GM19025 (cell line): ENCODE results near the gene ILDR1.

Source experiments
- ATAC-seq: cut with Tn5 transposase; IDR thresholded peaks from one replicate; pipeline ENCODE4 v1.9.1; 2021; ENCODE audit warnings: mild to moderate bottlenecking, low read depth, moderate library complexity; ENCODE audit not compliant: unreplicated experiment

ILDR1 gene

DNA sequence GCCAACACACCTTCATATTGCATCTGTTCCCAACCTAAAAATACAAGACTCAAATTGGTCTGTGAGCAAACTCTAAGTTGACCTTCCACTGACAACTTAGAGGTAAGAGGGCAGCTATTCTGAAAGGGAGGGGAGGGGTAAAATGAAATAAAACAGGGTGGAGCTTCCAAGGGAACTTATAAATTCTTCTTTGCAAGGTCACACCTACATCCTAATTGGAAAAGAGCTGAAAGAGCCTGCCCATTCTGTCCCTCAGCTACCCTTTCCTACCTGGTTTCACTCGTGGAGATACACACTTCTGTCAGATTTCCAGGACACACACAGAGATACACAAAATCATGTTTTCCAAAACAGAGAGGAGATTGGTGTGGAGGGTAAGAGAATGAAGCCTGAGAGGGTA lies 1.0 kb downstream of the ILDR1 start:
- no peak for ATAC-seq

DNA sequence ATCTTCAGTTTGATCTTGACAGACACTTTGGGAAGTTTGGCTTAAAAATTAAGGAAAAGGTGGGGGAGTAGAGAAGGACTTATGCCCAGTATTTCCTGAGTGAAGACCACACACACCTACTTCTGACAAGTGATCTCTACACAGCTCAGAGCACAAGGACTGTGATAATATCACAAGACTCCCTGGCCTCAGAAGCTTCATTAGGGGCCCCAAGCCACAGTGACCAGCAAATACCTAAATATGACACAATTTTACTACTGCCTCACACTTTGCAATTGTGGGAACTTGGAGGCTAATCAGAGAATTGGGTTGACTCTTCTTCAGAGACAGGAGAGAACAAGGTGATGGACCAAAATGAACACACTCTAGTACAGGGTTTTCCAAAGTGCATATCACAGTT lies 2.6 kb downstream of the ILDR1 start:
- no peak for ATAC-seq

- ATAC-seq: peak; percentile 86
These were observed 7.3 kb downstream of the ILDR1 start for GRCh38 chr3:122014741-122015140.

DNA sequence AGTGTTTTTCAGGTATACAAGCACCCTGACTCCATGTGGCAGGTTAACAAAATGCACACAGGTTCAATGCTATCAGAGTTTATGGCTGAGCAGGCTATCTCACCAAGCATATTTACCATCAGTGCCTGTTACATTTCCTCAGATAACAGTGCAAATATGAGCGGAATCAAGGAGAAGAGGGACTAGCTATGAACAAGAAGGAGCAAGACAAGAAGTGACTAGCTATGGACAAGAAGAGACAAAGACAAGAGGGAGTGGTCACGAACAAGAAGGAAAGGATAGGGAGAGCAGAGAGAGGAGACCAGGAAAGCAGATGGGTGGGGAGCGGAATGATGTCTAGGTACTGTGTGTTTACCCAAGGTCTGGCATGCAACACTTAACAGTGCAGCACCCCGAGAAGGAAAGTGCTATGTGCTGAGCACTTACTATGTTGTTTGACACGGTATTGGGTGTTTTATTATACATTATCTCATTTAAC lies 8.6 kb downstream of the ILDR1 start:
- no peak for ATAC-seq

DNA sequence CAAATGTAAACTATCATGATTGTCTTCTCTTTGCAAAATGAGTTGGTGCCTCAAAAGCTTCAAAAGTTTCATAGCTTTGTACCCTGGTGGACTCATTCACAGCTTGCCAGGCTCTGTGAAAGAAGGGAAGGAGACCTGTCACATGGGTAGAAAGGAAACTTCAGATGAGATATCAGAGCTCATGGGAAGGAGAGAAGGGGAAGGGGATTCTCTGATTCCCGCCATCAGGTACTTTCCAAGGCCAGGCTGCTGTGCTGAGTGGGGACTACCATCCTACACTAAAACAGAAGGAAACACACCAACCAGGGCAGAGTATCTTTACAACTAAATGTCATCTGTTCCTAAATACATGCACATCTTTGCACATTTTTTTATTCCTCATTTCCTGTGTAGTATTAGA lies 9.2 kb downstream of the ILDR1 start:
- ATAC-seq: no peak

DNA sequence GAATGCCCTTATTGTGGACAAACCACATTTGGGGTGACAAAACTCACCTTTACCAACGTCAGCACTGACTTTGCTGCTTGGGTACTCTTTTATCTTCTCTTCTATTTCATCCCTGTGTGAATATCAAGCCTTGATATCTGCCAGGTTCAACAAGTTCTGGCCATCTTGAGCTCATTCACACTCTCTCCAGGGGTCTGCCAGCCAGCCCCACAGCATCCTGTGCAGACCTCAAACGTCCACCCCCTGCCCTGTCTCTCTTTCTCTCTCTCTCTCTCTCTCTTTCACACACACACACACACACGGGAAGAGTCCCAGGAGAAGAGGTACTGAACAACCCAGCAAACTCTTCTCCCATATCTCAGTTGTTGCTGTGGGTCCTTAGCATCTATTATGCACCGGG lies 10.7 kb downstream of the ILDR1 start:
- no peak for ATAC-seq

DNA sequence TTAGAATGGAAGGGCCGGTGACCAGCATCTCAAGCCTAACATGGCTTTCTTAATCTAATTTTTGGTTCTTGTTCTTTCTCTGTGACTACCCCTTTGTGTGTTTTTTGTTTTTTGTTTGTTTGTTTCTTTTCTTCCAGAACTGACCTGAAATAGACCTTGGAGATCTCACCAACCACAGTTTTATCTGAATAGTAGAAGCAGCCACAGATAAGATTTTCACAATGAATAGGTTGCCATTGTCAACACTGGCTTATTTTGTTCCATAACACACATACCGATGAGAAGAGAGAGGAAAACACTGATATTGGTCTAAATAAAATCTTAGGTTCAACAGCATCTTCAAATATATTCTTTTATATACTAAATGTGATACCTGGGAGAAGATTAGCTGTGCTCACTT lies 11.5 kb downstream of the ILDR1 start:
- ATAC-seq: no peak

DNA sequence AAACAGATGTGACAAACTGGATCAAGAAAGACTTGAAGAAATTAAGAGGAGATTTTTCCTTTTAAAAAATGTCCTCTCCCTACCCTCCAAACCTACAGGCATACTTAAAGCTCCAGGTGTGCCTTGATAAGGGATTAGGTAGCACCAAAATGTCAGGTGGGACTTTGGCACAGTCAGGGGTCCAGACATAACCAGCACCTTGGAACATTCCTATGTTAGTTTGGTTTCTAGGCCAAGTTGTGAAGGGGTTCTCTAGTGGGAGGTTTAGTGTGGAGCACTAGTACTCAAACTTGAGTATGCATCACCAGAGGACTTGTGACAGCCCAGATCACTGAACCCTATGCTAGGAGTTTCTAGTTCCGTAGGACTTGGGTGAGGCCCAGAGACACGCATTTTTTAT lies 13.9 kb downstream of the ILDR1 start:
- no peak for ATAC-seq

GRCh38 chr3:122006267-122006666 lies 15.8 kb downstream of the ILDR1 start:
- no peak for ATAC-seq

DNA sequence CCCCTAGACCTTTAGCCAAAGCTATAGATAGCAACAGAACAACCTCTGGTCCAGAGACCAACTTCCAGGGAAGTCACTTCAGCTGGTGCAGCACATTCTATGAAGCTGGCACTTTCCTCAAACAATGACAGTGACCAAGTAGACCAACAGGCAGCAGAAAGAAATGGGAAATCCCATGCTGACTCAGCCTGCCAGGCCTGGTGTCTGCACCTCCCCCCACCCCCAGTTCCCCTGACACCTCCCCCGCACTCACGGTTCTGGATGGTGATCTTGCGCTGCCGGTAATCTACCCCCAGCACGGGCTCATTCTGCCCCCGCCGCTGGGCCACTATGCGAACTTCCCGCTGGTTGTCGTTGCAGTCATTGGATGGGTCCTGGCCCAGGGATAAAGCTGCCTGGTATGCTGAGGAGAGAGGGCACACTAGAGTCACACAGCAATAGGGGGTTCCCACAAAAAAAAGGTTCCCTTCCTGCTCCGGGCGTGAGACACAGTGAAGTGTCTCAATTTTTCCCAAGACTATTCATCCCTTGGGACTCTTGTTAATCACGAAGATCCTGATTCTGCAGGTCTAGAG lies 17.0 kb downstream of the ILDR1 start:
- peak; percentile 46 for ATAC-seq

GRCh38 chr3:122004107-122004506 lies 17.9 kb downstream of the ILDR1 start:
- ATAC-seq: no peak

- ATAC-seq: no peak
These were observed 18.4 kb downstream of the ILDR1 start for GRCh38 chr3:122003606-122004005.

- no peak for ATAC-seq
These were observed 18.9 kb downstream of the ILDR1 start for GRCh38 chr3:122003112-122003511.

GRCh38 chr3:122002611-122003010 lies 19.4 kb downstream of the ILDR1 start:
- no peak for ATAC-seq

GRCh38 chr3:122001892-122002291 lies 20.2 kb downstream of the ILDR1 start:
- no peak for ATAC-seq

GRCh38 chr3:122000936-122001605 lies 21.0 kb downstream of the ILDR1 start:
- no peak for ATAC-seq

GRCh38 chr3:121999931-122000330 lies 22.1 kb downstream of the ILDR1 start:
- no peak for ATAC-seq

GRCh38 chr3:121998611-121999473 lies 23.2 kb downstream of the ILDR1 start:
- no peak for ATAC-seq

DNA sequence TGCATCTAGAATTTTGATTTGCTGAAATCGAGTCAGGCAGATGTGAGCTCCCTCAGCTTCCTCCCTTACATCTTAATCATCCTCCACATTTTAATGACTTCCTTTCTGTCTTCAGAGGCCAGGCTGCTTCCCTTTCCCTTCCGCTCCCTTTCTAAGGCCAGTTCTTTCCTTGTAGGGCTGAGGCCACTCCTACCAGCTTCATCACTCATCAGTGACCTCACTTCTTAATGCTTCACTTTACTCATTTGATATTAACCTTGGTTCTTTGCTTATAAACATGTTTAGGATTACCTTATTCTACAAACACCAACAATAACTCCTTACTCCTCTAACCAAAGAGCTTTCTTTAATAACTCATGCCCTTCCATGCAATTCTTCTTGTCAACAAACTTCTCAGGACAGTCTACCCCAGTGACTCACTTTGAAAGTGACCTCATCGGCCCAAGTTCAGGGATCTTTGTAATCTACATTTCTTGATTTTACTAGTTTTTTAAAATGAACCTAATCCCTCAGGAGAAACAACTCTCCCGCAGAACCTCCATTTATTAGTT lies 23.9 kb downstream of the ILDR1 start:
- no peak for ATAC-seq

GRCh38 chr3:121997372-121997771 lies 24.7 kb downstream of the ILDR1 start:
- ATAC-seq: peak; percentile 22

GRCh38 chr3:121996441-121996840 lies 25.6 kb downstream of the ILDR1 start:
- no peak for ATAC-seq
